DOHH2 (cell line): ENCODE results near the gene RPL7L1.

Source experiments
- H3F3A ChIP-seq: fragments of 200-600 bp; sonication (generic), shearing (Covaris generic); 2 replicates; pipeline ENCODE4 v1.6.0; 2016; ENCODE audit warnings: antibody characterized with exemption, mild to moderate bottlenecking; ENCODE audit not compliant: control insufficient read depth, insufficient read depth
- H3K27ac ChIP-seq: fragments of 200-600 bp; sonication (generic); 2 replicates; pipeline ENCODE4 v1.5.1; 2014; ENCODE audit warnings: low read depth, mild to moderate bottlenecking, low read length, moderate library complexity
- H3K27me3 ChIP-seq: fragments of 200-600 bp; sonication (generic); 2 replicates; pipeline ENCODE4 v1.6.1; 2014; ENCODE audit warnings: mild to moderate bottlenecking, low read length, mixed read lengths; ENCODE audit not compliant: control insufficient read depth
- H3K36me3 ChIP-seq: fragments of 200-600 bp; sonication (generic); 2 replicates; pipeline ENCODE4 v1.6.1; 2014; ENCODE audit warnings: mild to moderate bottlenecking, low read length, moderate library complexity, mixed read lengths; ENCODE audit not compliant: control insufficient read depth
- H3K4me1 ChIP-seq: fragments of 200-600 bp; sonication (generic); 2 replicates; pipeline ENCODE4 v1.6.1; 2014; ENCODE audit warnings: mild to moderate bottlenecking, low read length, mixed read lengths; ENCODE audit not compliant: control insufficient read depth
- H3K4me2 ChIP-seq: fragments of 200-600 bp; sonication (generic); 2 replicates; pipeline ENCODE4 v1.6.0; 2014; ENCODE audit warnings: mild to moderate bottlenecking, low read length, moderate library complexity
- H3K4me3 ChIP-seq: fragments of 200-600 bp; sonication (generic); 2 replicates; pipeline ENCODE4 v1.5.1; 2014; ENCODE audit warnings: mild to moderate bottlenecking, low read length, mixed read lengths
- H3K79me2 ChIP-seq: fragments of 200-600 bp; sonication (generic); 2 replicates; pipeline ENCODE4 v1.6.1; 2014; ENCODE audit warnings: mild to moderate bottlenecking, low read length, mixed read lengths; ENCODE audit not compliant: control insufficient read depth
- H3K9me2 ChIP-seq: fragments of 200-600 bp; sonication (generic); replicated peaks from 2 replicates; pipeline ENCODE4 v1.6.1; 2014; ENCODE audit warnings: mild to moderate bottlenecking, low read length, mixed read lengths; ENCODE audit not compliant: control insufficient read depth
- H3K9me3 ChIP-seq: fragments of 200-600 bp; sonication (generic); 2 replicates; pipeline ENCODE4 v1.6.1; 2014; ENCODE audit warnings: antibody characterized with exemption, low read length, mixed read lengths; ENCODE audit not compliant: control insufficient read depth, insufficient read depth
- H4K20me1 ChIP-seq: fragments of 200-600 bp; sonication (generic); 2 replicates; pipeline ENCODE4 v1.6.0; 2014; ENCODE audit warnings: low read depth, mild to moderate bottlenecking, antibody characterized with exemption, low read length, moderate library complexity; ENCODE audit not compliant: control insufficient read depth, insufficient read depth
- CTCF ChIP-seq: fragments of 200-600 bp; sonication (generic); IDR thresholded peaks from one replicate; pipeline ENCODE4 v1.5.1; 2014; ENCODE audit warnings: antibody characterized with exemption, mild to moderate bottlenecking, low read depth, low read length; ENCODE audit not compliant: poor library complexity, severe bottlenecking
- EZH2phosphoT487 ChIP-seq: fragments of 200-600 bp; sonication (generic); IDR thresholded peaks from 2 replicates; pipeline ENCODE4 v1.6.1; 2017; ENCODE audit warnings: borderline replicate concordance, mild to moderate bottlenecking, antibody characterized with exemption, low read length, moderate library complexity, mixed read lengths

The RPL7L1 gene

GRCh38 chr6:42938428-42938796 is 59.0 kb downstream of the RPL7L1 start:
- no peaks in the 10 kb centered on the region; the same call in none of the 2 replicates for H4K20me1 ChIP-seq
- no peaks in the 10 kb centered on the region for H3F3A ChIP-seq
- H3K27me3 ChIP-seq = no peaks in the 10 kb centered on the region
- no peak overlapping the region for H3K4me2 ChIP-seq
- H3K9me3 ChIP-seq = no peaks in the 10 kb centered on the region
- H3K79me2 ChIP-seq = peaks cover 28% of the 10 kb centered on the region
- no peaks in the 10 kb centered on the region for H3K9me2 ChIP-seq
- H3K4me1 ChIP-seq = no peaks in the 10 kb centered on the region
- peaks cover 87% of the 10 kb centered on the region for H3K36me3 ChIP-seq
- TF ChIP-seq EZH2phosphoT487 = no peak
- TF ChIP-seq CTCF = no peak
- no peak overlapping the region for H3K4me3 ChIP-seq
- H3K27ac ChIP-seq = no peak overlapping the region

- peaks cover 82% of the 10 kb centered on the region for H3K36me3 ChIP-seq
- H3K27ac ChIP-seq = no peak overlapping the region
- no peaks in the 10 kb centered on the region for H3K9me3 ChIP-seq
- H3K4me3 ChIP-seq = no peak overlapping the region
- TF ChIP-seq CTCF (no peak), EZH2phosphoT487 (no peak)
- H4K20me1 ChIP-seq = no peaks in the 10 kb centered on the region; the same call in 1 of the 2 replicates
- no peaks in the 10 kb centered on the region for H3K27me3 ChIP-seq
- no peak overlapping the region for H3K4me2 ChIP-seq
- peaks cover 20% of the 10 kb centered on the region for H3K79me2 ChIP-seq
- no peaks in the 10 kb centered on the region for H3F3A ChIP-seq
- H3K9me2 ChIP-seq = no peaks in the 10 kb centered on the region
- no peaks in the 10 kb centered on the region for H3K4me1 ChIP-seq
These were observed 59.8 kb downstream of the RPL7L1 start for GRCh38 chr6:42938987-42939809.
